ENCODE data around the gene OLFM1.

- TF ChIP-seq CTCF (IDR thresholded peaks at IDR 0.05; ENCODE audit: insufficient read depth, low read depth, low read length) (no peak), EZH2 (IDR thresholded peaks at IDR 0.05; ENCODE audit: insufficient read depth, low read length) (no peak)
Observed at GRCh38 chr9:135093911-135094584, 6.6 kb downstream of the OLFM1 start.

Measured in astrocyte (in vitro differentiated cells and primary cell).